SK-N-SH treated with all-trans-retinoic acid at 6 μM for 48 hours (cell line): Measurements from ENCODE around the gene RNU1-3.
"Not testable (repeated sequence)": the region's sequence is repeated elsewhere in the genome, so short reads cannot be mapped to it uniquely, and the experiment has no call there.

ENCODE experiments used
- ARNTL ChIP-seq: fragments of 450-650 bp; formaldehyde crosslinking; IDR thresholded peaks from 2 replicates; pipeline ENCODE4 v1.5.0; 2020; ENCODE audit warnings: low read depth, mild to moderate bottlenecking, moderate library complexity, borderline replicate concordance
- CSDC2 ChIP-seq: fragments of 250-450 bp; sonication (Bioruptor Pico); IDR thresholded peaks from 2 replicates; pipeline ENCODE4 v1.5.0; 2020; ENCODE audit warnings: mild to moderate bottlenecking, moderate library complexity
- ESRRG ChIP-seq: fragments of 250-450 bp; sonication (Bioruptor Pico); IDR thresholded peaks from 2 replicates; pipeline ENCODE4 v1.6.1; 2021; ENCODE audit warnings: mild to moderate bottlenecking
- OSR1 ChIP-seq: fragments of 250-450 bp; sonication (Bioruptor Pico); IDR thresholded peaks from 2 replicates; pipeline ENCODE4 v1.8.0; 2022; ENCODE audit warnings: moderate library complexity, mild to moderate bottlenecking, inconsistent platforms
- TCF4 ChIP-seq: fragments of 250-450 bp; sonication (Bioruptor Pico); IDR thresholded peaks from 2 replicates; pipeline ENCODE4 v1.8.0; 2021; ENCODE audit warnings: mild to moderate bottlenecking, moderate library complexity, borderline replicate concordance
- TOX ChIP-seq: fragments of 250-450 bp; sonication (Bioruptor Pico); IDR thresholded peaks from 2 replicates; pipeline ENCODE4 v1.8.0; 2021; ENCODE audit warnings: mild to moderate bottlenecking, moderate library complexity, borderline replicate concordance
- ZC3H10 ChIP-seq: fragments of 250-450 bp; sonication (Bioruptor Pico); IDR thresholded peaks from 2 replicates; pipeline ENCODE4 v1.5.1; 2021; ENCODE audit warnings: mild to moderate bottlenecking, moderate library complexity
- ZFP30 ChIP-seq: fragments of 450-650 bp; formaldehyde crosslinking; IDR thresholded peaks from 2 replicates; pipeline ENCODE4 v1.5.0; 2022; ENCODE audit warnings: mild to moderate bottlenecking, moderate library complexity
- ZNF565 ChIP-seq: fragments of 450-650 bp; formaldehyde crosslinking; conservative IDR thresholded peaks from 2 replicates; pipeline ENCODE4 v1.5.0; 2020; ENCODE audit warnings: low read depth, mild to moderate bottlenecking, moderate library complexity
- TF ChIP-seq, protein P1 (sequence below): fragments of 250-450 bp; sonication (Bioruptor Pico); IDR thresholded peaks from 2 replicates; pipeline ENCODE4 v1.8.0; 2020; ENCODE audit warnings: mild to moderate bottlenecking, moderate library complexity, borderline replicate concordance
- TF ChIP-seq, protein P2 (sequence below): fragments of 250-450 bp; sonication (Bioruptor Pico); IDR thresholded peaks from 2 replicates; pipeline ENCODE4 v1.5.1; 2021; ENCODE audit warnings: mild to moderate bottlenecking, moderate library complexity
- TF ChIP-seq, protein P3 (sequence below): fragments of 250-450 bp; sonication (Bioruptor Pico); IDR thresholded peaks from 2 replicates; pipeline ENCODE4 v1.5.1; 2020; ENCODE audit warnings: low read depth, mild to moderate bottlenecking, moderate library complexity
- TF ChIP-seq, protein P4 (sequence below): fragments of 250-450 bp; sonication (Bioruptor Pico); IDR thresholded peaks from 2 replicates; pipeline ENCODE4 v1.8.0; 2021; ENCODE audit warnings: low read depth, mild to moderate bottlenecking, moderate library complexity, borderline replicate concordance

DNA sequence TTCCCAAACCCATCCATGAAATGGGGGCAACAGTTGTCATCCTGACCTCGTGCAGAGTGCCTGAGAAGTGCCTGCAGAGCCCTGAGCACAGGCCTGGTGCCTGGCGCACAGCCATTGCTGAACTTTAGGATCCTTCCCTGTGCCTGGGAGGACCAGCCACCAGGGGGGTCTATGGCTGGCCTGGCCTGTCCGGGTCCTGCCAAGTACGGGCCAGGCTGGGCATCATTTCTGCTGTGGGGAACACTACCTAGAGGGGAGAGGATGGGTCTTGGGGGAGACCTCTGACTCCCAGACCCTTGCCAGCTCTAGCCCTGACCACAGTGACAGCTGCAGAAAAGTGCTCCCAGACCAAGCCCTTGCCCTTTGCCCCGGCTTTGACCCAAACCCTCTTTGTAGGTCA is 45.4 kb upstream of the RNU1-3 start:
- not testable (repeated sequence) for TF ChIP-seq ZNF565, OSR1, TCF4, ESRRG, ZFP30, TOX, CSDC2, ARNTL, ZC3H10 (CRISPR knock-in tag)
- TF ChIP-seq, protein P1, sequence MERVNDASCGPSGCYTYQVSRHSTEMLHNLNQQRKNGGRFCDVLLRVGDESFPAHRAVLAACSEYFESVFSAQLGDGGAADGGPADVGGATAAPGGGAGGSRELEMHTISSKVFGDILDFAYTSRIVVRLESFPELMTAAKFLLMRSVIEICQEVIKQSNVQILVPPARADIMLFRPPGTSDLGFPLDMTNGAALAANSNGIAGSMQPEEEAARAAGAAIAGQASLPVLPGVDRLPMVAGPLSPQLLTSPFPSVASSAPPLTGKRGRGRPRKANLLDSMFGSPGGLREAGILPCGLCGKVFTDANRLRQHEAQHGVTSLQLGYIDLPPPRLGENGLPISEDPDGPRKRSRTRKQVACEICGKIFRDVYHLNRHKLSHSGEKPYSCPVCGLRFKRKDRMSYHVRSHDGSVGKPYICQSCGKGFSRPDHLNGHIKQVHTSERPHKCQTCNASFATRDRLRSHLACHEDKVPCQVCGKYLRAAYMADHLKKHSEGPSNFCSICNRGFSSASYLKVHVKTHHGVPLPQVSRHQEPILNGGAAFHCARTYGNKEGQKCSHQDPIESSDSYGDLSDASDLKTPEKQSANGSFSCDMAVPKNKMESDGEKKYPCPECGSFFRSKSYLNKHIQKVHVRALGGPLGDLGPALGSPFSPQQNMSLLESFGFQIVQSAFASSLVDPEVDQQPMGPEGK (CRISPR knock-in tag): not testable (repeated sequence)
- TF ChIP-seq, protein P2, sequence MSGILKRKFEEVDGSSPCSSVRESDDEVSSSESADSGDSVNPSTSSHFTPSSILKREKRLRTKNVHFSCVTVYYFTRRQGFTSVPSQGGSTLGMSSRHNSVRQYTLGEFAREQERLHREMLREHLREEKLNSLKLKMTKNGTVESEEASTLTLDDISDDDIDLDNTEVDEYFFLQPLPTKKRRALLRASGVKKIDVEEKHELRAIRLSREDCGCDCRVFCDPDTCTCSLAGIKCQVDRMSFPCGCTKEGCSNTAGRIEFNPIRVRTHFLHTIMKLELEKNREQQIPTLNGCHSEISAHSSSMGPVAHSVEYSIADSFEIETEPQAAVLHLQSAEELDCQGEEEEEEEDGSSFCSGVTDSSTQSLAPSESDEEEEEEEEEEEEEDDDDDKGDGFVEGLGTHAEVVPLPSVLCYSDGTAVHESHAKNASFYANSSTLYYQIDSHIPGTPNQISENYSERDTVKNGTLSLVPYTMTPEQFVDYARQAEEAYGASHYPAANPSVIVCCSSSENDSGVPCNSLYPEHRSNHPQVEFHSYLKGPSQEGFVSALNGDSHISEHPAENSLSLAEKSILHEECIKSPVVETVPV (CRISPR knock-in tag): not testable (repeated sequence)
- TF ChIP-seq, protein P3, sequence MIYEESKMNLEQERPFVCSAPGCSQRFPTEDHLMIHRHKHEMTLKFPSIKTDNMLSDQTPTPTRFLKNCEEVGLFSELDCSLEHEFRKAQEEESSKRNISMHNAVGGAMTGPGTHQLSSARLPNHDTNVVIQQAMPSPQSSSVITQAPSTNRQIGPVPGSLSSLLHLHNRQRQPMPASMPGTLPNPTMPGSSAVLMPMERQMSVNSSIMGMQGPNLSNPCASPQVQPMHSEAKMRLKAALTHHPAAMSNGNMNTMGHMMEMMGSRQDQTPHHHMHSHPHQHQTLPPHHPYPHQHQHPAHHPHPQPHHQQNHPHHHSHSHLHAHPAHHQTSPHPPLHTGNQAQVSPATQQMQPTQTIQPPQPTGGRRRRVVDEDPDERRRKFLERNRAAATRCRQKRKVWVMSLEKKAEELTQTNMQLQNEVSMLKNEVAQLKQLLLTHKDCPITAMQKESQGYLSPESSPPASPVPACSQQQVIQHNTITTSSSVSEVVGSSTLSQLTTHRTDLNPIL (CRISPR knock-in tag): not testable (repeated sequence)
- TF ChIP-seq, protein P4, sequence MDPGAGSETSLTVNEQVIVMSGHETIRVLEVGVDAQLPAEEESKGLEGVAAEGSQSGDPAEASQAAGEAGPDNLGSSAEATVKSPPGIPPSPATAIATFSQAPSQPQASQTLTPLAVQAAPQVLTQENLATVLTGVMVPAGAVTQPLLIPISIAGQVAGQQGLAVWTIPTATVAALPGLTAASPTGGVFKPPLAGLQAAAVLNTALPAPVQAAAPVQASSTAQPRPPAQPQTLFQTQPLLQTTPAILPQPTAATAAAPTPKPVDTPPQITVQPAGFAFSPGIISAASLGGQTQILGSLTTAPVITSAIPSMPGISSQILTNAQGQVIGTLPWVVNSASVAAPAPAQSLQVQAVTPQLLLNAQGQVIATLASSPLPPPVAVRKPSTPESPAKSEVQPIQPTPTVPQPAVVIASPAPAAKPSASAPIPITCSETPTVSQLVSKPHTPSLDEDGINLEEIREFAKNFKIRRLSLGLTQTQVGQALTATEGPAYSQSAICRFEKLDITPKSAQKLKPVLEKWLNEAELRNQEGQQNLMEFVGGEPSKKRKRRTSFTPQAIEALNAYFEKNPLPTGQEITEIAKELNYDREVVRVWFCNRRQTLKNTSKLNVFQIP (CRISPR knock-in tag): not testable (repeated sequence)
